ENCODE results near the gene SPAAR. TPM values are rescaled to one million over a fixed set of nuclear protein-coding genes. Genes with fewer than 3 reads are reported as not detected.

The SPAAR gene
- total and polyA plus RNA-seq, 9 of the 15 experiments (the other 6 are each of a cell fraction or from before 2014, with no cell fraction given): not detected

DNA sequence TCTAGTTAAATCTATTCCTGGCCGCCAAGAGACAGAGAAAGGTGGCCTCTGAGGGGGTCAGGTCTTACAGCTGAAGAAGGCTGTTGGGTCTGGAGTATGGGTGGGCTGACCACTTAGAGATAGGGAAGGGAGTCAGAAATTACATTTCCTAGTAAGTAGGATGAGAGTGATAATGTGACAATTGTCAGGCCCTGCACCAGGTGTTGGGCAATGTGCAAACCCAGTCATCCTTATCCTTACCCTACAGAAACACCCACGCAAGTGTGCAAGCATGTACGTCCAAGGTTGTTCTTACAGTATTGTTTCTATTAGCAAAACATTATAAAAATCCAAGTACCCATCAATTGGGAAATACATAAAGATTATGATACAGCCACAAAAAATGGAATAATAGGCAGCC, 9.5 kb downstream of the SPAAR start:
- 63% methylated on average over 1 of the region's 3 CpGs for WGBS (ENCODE audit: insufficient coverage, low coverage, missing lambda C conversion rate)
- BruUV-seq (replicated peaks): no TSS peak
- 0 out of 4 replicates have a peak overlapping the region, but pooled peaks of 1 of the 2 experiments have one; percentile 6 for H3K9ac ChIP-seq (ENCODE audit: insufficient read depth in 1 of 2, low read depth in 2 of 2, low read length in 2 of 2)
- peaks cover 37 to 75% of the 10 kb centered on the region in 2 experiments for H3K4me1 ChIP-seq (replicated peaks in 1 of 2; ENCODE audit: control insufficient read depth in 2 of 2, insufficient read depth in 2 of 2, low read length in 2 of 2)
- FAIRE-seq: peak; percentile 48
- intact Hi-C loops (cut with micrococcal nuclease) (no loop called here), in situ Hi-C loops (cut with MboI) (no loop called here)
- DNase-seq (ENCODE audit: extremely low read depth in 1 of 4, low spot score in 3 of 4): peak; percentile 32 to 71 (median 50)
- no peak for ATAC-seq
- H3K9me3 ChIP-seq (replicated peaks; ENCODE audit: control insufficient read depth, insufficient read depth, low read depth, low read length): no peaks in the 10 kb centered on the region
- no peak overlapping the region for H3K4me3 ChIP-seq
- CTCF ChIA-PET (ENCODE audit: low intra/inter-chr PET ratio): no interaction called here
- H4K20me1 ChIP-seq (replicated peaks; ENCODE audit: control insufficient read depth, insufficient read depth, low read length): no peaks in the 10 kb centered on the region
- H3K27ac ChIP-seq (ENCODE audit: extremely low read depth, low read depth, low read length): peak overlapping the region; percentile 50; the same call in 2 of the 3 replicates
- no peaks in the 10 kb centered on the region for H3K9me1 ChIP-seq (ENCODE audit: control insufficient read depth, insufficient read depth, low read length)
- no peaks in the 10 kb centered on the region for H3K27me3 ChIP-seq (ENCODE audit: control insufficient read depth in 2 of 2, insufficient read depth in 2 of 2, low read length in 2 of 2)
- no peak overlapping the region for H2AFZ ChIP-seq (ENCODE audit: low read depth, low read length)
- H3K36me3 ChIP-seq (ENCODE audit: control insufficient read depth, insufficient read depth, low read length): no peaks in the 10 kb centered on the region
- H3K4me2 ChIP-seq (ENCODE audit: insufficient read depth, low read length): no peak overlapping the region
- no peaks in the 10 kb centered on the region for H3K79me2 ChIP-seq (ENCODE audit: control insufficient read depth, insufficient read depth, low read length)
- POLR2A ChIA-PET: interaction anchor here (1.0 to 1.2 kb wide), 2 partner anchors 8 to 410 kb away, joined by 3 to 4 read pairs; no protein-coding TSS in a partner anchor
- TF ChIP-seq RCOR1 (IDR thresholded peaks at IDR 0.05; ENCODE audit: borderline replicate concordance in 1 of 2, low read depth in 2 of 2, low read length in 2 of 2): 0 out of 4 replicates have a peak, but pooled peaks of 1 of the 2 experiments have one; percentile 25
- no peak for TF ChIP-seq NFATC3 (IDR thresholded peaks at IDR 0.05)
- TF ChIP-seq ARID1B (IDR thresholded peaks at IDR 0.05): peak; percentile 78
- TF ChIP-seq, protein P1, sequence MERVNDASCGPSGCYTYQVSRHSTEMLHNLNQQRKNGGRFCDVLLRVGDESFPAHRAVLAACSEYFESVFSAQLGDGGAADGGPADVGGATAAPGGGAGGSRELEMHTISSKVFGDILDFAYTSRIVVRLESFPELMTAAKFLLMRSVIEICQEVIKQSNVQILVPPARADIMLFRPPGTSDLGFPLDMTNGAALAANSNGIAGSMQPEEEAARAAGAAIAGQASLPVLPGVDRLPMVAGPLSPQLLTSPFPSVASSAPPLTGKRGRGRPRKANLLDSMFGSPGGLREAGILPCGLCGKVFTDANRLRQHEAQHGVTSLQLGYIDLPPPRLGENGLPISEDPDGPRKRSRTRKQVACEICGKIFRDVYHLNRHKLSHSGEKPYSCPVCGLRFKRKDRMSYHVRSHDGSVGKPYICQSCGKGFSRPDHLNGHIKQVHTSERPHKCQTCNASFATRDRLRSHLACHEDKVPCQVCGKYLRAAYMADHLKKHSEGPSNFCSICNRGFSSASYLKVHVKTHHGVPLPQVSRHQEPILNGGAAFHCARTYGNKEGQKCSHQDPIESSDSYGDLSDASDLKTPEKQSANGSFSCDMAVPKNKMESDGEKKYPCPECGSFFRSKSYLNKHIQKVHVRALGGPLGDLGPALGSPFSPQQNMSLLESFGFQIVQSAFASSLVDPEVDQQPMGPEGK (CRISPR knock-in tag; IDR thresholded peaks at IDR 0.05; ENCODE audit: borderline replicate concordance): no peak
- TF ChIP-seq TAL1 (IDR thresholded peaks at IDR 0.05): peak; percentile 75
- TF ChIP-seq ELF1 (tag; IDR thresholded peaks at IDR 0.05): no peak
- no peak for TF ChIP-seq RBM39 (optimal IDR thresholded peaks at IDR 0.05; ENCODE audit: low read depth, low read length)
- no peak for TF ChIP-seq ZNF507 (tag; conservative IDR thresholded peaks at IDR 0.05)
- peak; percentile 63; the same call in 1 of the 2 replicates for TF ChIP-seq DPF2 (IDR thresholded peaks at IDR 0.05)
- 0 out of 2 replicates have a peak, but pooled peaks have one; percentile 48 for TF ChIP-seq MYNN (IDR thresholded peaks at IDR 0.05)
- TF ChIP-seq MYNN (CRISPR knock-in tag; IDR thresholded peaks at IDR 0.05): no peak
- TF ChIP-seq, protein P2, sequence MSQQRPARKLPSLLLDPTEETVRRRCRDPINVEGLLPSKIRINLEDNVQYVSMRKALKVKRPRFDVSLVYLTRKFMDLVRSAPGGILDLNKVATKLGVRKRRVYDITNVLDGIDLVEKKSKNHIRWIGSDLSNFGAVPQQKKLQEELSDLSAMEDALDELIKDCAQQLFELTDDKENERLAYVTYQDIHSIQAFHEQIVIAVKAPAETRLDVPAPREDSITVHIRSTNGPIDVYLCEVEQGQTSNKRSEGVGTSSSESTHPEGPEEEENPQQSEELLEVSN (IDR thresholded peaks at IDR 0.05; ENCODE audit: borderline replicate concordance in 1 of 2, extremely low read depth in 1 of 2, insufficient read depth in 1 of 2, insufficient read length in 1 of 2, low read depth in 1 of 2, low read length in 1 of 2, poor library complexity in 1 of 2, severe bottlenecking in 1 of 2): no peak
- 0 out of 2 replicates have a peak, but pooled peaks have one; percentile 17 for TF ChIP-seq NFE2 (IDR thresholded peaks at IDR 0.05; ENCODE audit: low read depth)
- TF ChIP-seq SMAD1 (IDR thresholded peaks at IDR 0.05; ENCODE audit: low read depth, low read length, partially characterized antibody): no peak
- peak; percentile 93 for TF ChIP-seq EGR1 (conservative IDR thresholded peaks at IDR 0.05)
- no peak for TF ChIP-seq ZKSCAN1 (IDR thresholded peaks at IDR 0.05; ENCODE audit: low read depth, low read length)
- peak; percentile 81 for TF ChIP-seq CEBPB (tag; IDR thresholded peaks at IDR 0.05)
- peak; percentile 32; the same call in 1 of the 2 replicates for TF ChIP-seq SMARCE1 (IDR thresholded peaks at IDR 0.05)

Data from K562 (cell line).